ENCODE data around the gene ATP5MC2.

- TF ChIP-seq CTCF (IDR thresholded peaks at IDR 0.05 in 8 of 11, conservative IDR thresholded peaks at IDR 0.05 in 3 of 11) (no peak), POLR2A (IDR thresholded peaks at IDR 0.05) (no peak)
These were observed 36.3 kb upstream of the ATP5MC2 start for GRCh38 chr12:53712059-53712643.
